GM19240 (cell line): ENCODE results near the gene TEX35.
"Not testable (repeated sequence)": the region's sequence is repeated elsewhere in the genome, so short reads cannot be mapped to it uniquely, and the experiment has no call there.

Experiments used
- DNase-seq: peaks from one replicate; pipeline ENCODE4 v3.0.0; 2011; ENCODE audit warnings: low spot score; ENCODE audit not compliant: insufficient read length

TEX35 gene

DNA sequence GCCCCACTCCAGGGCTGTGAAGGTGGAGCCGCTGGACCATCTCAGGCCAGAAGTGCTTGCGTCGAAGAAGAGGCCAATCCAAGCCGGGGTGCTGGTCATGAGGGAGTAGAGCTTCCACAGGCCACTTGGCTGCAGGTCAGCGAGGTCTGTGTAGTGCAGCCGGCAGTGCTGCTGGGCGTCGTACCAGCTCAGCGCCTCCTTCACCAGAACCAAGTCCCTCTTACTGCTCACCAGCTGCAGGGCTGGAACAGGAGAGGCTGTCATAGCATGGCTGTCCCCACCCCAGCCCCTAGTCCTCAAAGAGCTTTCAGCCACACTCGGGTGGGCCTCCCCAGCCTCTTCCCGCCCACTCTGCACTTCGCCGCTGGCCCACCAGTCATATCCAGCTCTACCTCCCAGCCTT lies 18.3 kb upstream of the TEX35 start:
- DNase-seq: no peak

DNA sequence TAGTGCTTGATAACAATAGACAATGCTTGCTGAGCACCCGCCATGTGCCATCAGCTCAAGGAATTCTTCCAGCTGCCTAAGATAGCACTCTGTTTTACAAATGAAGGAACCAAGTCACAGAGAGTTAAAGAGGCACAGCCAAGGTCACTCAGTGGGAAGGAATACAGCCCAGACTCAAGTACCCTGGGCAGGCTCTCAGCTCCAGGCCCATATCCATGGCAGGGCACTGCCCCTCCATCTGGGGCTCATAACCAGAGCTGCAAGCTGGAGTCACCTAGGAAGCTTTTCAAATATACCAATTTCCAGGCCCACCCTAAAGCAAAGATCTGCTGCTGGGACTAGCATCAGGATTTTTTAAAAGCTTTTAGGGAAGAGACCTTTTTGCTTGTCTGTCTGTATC lies 17.8 kb upstream of the TEX35 start:
- no peak for DNase-seq

GRCh38 chr1:178495741-178496409 lies 17.0 kb upstream of the TEX35 start:
- DNase-seq: no peak

GRCh38 chr1:178496410-178497135 lies 16.3 kb upstream of the TEX35 start, which contains the start of gene CLEC20A:
TSS of gene CLEC20A (minus strand) at chr1:178496964. CDS start at chr1:178496939, 25 bp downstream.
- no peak for DNase-seq

DNA sequence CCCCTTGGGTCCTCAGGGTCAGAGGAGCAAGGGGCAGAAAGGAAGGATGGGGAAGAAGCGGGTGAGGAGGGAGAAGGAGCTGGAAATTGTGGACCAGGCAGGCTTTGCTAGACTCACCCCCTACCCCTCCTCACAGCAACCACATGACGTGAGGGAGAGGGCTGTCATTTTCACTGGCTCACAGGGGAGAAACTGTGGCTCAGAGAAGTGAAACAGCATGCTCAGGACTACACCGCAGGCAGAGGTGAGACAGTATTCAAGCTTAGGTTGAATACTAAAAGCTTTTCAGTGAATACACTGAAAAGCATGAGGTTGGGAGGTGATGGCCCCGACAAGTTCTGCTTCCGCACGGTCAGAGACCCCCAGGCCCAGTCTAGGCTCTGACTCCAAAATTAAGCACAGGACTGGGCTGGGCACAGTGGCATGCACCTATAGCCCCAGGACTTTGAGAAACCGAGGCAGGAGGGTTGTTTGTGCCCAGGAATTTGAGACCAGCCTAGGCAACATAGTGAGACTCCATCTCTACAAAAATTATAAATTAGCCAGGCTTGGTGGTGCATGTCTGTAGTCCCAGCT lies 14.9 kb upstream of the TEX35 start:
- no peak for DNase-seq

GRCh38 chr1:178498896-178499675 lies 13.8 kb upstream of the TEX35 start:
- no peak for DNase-seq

DNA sequence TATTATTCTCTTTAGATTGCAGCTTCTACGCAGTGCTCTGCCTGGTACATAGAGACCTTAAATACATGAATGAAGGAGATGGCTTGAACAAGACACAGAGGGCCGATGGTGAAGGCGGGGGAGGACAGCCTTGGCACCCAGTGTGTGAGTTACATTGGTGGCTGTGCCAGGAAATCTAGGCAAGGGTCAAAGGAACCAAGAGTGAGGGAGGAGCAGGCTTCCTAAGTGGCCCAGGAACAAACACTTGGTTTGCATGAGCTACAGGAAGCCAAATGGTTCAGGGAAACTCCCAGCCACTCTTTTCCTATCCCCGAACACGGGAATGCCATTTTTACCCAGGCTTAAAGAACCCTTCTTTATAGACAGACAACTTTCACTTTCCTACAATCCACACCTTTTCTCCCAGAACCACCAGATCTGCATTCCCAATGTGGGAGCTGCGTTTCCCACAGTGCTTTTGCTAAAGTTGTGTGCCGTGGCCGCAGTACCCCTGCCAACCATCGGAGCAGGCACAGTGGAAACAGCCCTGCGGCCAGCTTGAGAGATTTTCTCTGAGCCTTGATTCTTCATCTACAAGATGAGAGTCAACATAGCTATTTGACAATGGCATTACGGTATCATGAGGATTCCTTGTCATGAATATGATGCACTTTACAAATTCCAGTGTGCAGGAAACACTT lies 12.7 kb upstream of the TEX35 start:
- DNase-seq: no peak

DNA sequence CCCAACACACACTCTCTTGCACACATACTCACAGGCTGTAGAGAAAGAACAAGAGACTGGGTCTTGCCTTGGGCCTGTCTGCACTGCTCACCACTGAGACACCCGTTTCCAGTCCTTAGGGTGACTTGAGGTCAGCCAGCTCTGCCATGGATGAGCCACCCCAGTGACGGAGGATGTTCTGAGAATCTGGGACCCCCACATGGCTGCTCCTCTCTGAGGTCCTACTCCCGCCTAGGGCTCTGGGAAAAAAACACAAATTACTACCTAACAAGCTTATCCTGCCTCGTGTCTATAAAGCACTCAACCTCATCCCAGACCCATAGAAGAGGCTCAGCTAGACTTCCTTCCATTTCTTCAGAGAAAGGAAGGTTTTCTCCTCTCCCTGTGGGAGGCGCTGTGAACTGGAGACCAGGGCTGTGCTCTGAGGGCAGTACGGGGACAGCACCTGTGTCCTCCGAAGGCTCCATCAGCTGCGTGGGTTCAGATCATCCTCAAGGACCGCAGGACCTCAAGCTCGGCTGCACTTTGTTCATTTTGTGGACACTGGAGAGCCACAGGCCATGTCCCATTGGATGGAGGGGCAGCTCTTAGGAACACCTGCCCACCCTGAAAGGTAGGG lies 11.9 kb upstream of the TEX35 start:
- DNase-seq: no peak

- DNase-seq: peak; percentile 88
Observed at GRCh38 chr1:178501705-178502329, 11.1 kb upstream of the TEX35 start.

GRCh38 chr1:178502330-178502714 lies 10.6 kb upstream of the TEX35 start:
- DNase-seq: no peak

- DNase-seq: no peak
Observed at GRCh38 chr1:178502856-178503255, 10.1 kb upstream of the TEX35 start.

DNA sequence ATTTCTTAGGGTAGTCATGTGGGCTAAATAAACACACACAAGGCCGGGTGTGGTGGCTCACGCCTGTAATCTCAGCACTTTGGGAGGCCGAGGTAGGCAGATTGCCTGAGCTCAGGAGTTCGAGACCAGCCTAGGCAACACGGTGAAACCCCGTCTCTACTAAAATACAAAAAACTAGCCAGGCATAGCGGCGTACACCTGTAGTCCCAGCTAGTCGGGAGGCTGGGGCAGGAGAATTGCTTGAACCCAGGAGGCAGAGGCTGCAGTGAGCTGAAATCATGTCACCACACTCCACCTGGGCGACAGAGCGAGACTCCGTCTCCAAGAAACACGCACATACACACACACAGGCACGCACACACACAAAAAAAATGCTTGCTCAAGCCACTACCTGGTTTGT lies 9.6 kb upstream of the TEX35 start:
- not testable (repeated sequence) for DNase-seq

GRCh38 chr1:178503849-178504248 lies 9.1 kb upstream of the TEX35 start:
- no peak for DNase-seq

- no peak for DNase-seq
Observed at GRCh38 chr1:178504286-178504685, 8.6 kb upstream of the TEX35 start.

DNA sequence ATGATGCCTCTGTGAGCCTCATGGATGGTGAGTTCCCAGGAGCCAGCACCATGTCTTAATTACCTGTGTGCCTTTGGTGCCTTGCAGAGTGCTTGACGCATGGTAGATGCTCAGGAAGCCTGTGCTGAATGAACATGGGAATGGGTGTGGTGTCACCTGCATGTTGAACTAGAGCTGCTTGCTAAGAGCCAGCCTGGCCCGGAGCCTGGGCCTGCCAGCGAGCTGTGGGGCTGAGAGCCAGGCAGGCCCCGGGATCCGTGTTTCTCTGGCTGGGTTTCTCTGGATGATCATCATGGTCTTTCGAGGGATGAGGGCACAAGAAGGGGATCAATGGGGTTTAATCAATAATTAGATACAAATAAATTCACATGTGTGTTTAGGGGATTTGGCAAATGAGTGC lies 6.7 kb upstream of the TEX35 start:
- DNase-seq: no peak

DNA sequence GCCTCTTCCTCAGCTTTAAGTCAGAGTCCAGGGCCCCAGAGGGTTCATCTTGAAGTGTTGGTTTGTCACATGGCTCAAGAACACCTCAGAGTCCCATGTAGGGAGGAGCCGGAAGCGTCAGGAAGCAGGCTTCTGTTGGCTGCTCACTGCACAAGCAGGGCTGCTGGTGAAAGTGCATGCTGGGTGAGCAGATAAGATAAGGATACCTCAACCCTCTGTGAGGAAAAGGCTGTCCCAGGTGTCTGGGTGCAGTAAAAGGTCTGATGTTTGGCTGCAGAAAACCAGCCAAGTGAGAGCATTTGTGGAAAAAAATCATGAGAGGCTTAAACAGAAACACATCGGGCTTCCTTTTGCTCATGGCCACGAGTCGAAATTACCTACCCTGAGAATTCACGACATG lies 6.2 kb upstream of the TEX35 start:
- DNase-seq: no peak

GRCh38 chr1:178509414-178510007 lies 3.4 kb upstream of the TEX35 start:
- DNase-seq: no peak

- no peak for DNase-seq
Observed at GRCh38 chr1:178510155-178510554, 2.8 kb upstream of the TEX35 start.

DNA sequence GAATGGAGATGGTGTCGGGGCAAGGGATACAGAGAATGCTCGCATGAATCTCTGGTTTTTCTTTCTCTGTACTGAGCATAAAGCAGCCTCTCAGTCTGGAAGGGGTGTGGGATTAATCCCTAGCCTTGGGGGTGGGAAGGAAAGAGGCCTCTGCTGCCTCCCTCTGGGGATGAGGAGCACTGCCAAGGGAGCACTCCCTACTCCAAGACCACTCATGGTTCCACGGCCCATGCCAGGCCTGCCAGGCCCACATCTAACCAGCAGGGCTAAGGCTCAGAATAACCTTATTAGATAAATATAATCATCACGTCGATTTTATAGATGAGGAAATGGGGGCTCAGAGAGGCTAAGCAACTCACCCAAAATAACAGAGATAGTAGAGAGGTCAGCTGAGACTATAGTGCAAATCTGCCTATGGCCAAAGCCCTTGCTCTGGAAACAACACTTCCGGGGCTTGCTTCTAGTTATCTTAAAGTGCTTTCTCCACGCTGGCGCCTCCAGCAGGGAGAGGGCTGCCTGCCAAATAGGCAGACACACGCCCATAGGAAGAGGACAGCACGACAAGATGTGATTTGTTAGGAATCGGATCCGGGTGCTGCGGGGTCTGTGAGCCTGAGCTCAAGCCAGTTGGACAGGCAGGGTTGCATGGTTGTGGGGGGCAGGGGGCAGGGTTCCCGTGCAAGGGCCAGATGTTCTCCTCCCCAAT lies 522 bp downstream of the TEX35 start:
- DNase-seq: no peak
